Measurements from ENCODE around the gene AFDN. TPM values are rescaled to one million over a fixed set of nuclear protein-coding genes. Genes with fewer than 3 reads are reported as not detected.

AFDN gene
- total and polyA plus RNA-seq, 10 of the 15 experiments (the other 5 are each of a cell fraction or from before 2014, with no cell fraction given), result 5.7 to 68.2 (median 45.1) TPM

DNA sequence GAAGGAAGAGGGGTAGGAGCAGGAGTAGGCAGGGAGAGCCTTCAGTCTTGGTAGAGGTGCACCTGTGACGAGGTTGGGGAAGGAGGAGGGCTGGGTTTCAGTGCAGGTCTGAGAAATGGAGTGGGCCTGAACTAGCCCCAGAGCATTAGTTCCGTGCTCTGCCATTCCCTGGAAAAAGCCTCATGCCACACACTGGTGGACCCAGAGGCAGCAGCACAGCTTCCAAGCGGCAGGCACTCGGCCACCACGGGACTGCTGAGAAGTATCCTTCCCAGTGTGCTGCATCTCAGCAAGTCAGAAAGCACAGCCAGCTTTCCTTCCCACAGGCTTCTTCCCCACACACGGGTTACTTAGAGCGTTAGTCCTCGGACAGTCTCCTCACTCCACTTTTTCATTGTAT lies 93.5 kb downstream of the AFDN start:
- ATAC-seq (no peak), FAIRE-seq (no peak), DNase-seq (ENCODE audit: low read depth, low spot score) (no peak)
- ChIA-PET SMC1A (ENCODE audit: uncharacterized antibody, unreplicated experiment) (no interaction called here), RAD21 (ENCODE audit: unreplicated experiment) (no interaction called here), CTCF (no interaction called here), POLR2A (no interaction called here)
- WGBS (ENCODE audit: insufficient coverage, insufficient replicate concordance, low lambda C conversion rate, missing lambda C conversion rate), result 98% methylated on average over 8 of the region's 8 CpGs
- H3K4me1 ChIP-seq (ENCODE audit: control insufficient read depth, insufficient read depth, low read length), result no peaks in the 10 kb centered on the region
- TF ChIP-seq GATAD2B (conservative IDR thresholded peaks at IDR 0.05; ENCODE audit: low read depth), result no peak
- TF ChIP-seq POLR2AphosphoS5 (IDR thresholded peaks at IDR 0.05; ENCODE audit: low read length), result no peak
- TF ChIP-seq RBBP5 (conservative IDR thresholded peaks at IDR 0.05), result no peak
- no peak for TF ChIP-seq IRF4 (IDR thresholded peaks at IDR 0.05; ENCODE audit: low read depth, low read length)
- TF ChIP-seq EZH2 (IDR thresholded peaks at IDR 0.05; ENCODE audit: borderline replicate concordance, control insufficient read depth, low read depth, low read length), result no peak
- TF ChIP-seq POLR2AphosphoS2 (IDR thresholded peaks at IDR 0.05; ENCODE audit: low read depth, low read length), result no peak
- TF ChIP-seq SREBF1 (IDR thresholded peaks at IDR 0.05; ENCODE audit: low read length), result no peak
- no peak for TF ChIP-seq NR2F1 (conservative IDR thresholded peaks at IDR 0.05)
- TF ChIP-seq HDGF (IDR thresholded peaks at IDR 0.05), result no peak
- TF ChIP-seq, protein P1, sequence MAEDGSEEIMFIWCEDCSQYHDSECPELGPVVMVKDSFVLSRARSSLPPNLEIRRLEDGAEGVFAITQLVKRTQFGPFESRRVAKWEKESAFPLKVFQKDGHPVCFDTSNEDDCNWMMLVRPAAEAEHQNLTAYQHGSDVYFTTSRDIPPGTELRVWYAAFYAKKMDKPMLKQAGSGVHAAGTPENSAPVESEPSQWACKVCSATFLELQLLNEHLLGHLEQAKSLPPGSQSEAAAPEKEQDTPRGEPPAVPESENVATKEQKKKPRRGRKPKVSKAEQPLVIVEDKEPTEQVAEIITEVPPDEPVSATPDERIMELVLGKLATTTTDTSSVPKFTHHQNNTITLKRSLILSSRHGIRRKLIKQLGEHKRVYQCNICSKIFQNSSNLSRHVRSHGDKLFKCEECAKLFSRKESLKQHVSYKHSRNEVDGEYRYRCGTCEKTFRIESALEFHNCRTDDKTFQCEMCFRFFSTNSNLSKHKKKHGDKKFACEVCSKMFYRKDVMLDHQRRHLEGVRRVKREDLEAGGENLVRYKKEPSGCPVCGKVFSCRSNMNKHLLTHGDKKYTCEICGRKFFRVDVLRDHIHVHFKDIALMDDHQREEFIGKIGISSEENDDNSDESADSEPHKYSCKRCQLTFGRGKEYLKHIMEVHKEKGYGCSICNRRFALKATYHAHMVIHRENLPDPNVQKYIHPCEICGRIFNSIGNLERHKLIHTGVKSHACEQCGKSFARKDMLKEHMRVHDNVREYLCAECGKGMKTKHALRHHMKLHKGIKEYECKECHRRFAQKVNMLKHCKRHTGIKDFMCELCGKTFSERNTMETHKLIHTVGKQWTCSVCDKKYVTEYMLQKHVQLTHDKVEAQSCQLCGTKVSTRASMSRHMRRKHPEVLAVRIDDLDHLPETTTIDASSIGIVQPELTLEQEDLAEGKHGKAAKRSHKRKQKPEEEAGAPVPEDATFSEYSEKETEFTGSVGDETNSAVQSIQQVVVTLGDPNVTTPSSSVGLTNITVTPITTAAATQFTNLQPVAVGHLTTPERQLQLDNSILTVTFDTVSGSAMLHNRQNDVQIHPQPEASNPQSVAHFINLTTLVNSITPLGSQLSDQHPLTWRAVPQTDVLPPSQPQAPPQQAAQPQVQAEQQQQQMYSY (CRISPR knock-in tag; IDR thresholded peaks at IDR 0.05), result no peak
- no peak overlapping the region for H3K27ac ChIP-seq (ENCODE audit: control insufficient read depth, insufficient read depth)
- no peak overlapping the region for H2AFZ ChIP-seq (ENCODE audit: control insufficient read depth, low read depth, low read length)
- no peaks in the 10 kb centered on the region for H3K79me2 ChIP-seq (ENCODE audit: control insufficient read depth, insufficient read depth, low read length)
- in situ Hi-C loops (cut with MboI) (no loop called here), intact Hi-C loops (cut with micrococcal nuclease; ENCODE audit: unreplicated experiment) (no loop called here)
- no peak overlapping the region for H3K4me2 ChIP-seq (ENCODE audit: control insufficient read depth, insufficient read depth)
- H3K27me3 ChIP-seq (replicated peaks in 1 of 2; ENCODE audit: control insufficient read depth in 2 of 2, insufficient read depth in 2 of 2, low read length in 1 of 2), result no peaks in the 10 kb centered on the region
- H4K20me1 ChIP-seq (ENCODE audit: control insufficient read depth, insufficient read depth), result no peaks in the 10 kb centered on the region
- BruUV-seq (replicated peaks), result TSS peak; percentile 21
- peaks cover 6 to 11% of the 10 kb centered on the region in 2 experiments; a peak in 3 of 4 replicates for H3K36me3 ChIP-seq (ENCODE audit: control insufficient read depth in 2 of 2, insufficient read depth in 2 of 2, low read length in 1 of 2)
- no peaks in the 10 kb centered on the region for H3K9me3 ChIP-seq (replicated peaks; ENCODE audit: control insufficient read depth, insufficient read depth, low read length)
- H3K4me3 ChIP-seq, result no peak overlapping the region
- no peak overlapping the region for H3K9ac ChIP-seq (ENCODE audit: control insufficient read depth, insufficient read depth, low read length)

Measured in GM12878 (cell line).